Measurements from ENCODE around the gene IL1RAPL2. TPM values are rescaled to one million over a fixed set of nuclear protein-coding genes. Genes with fewer than 3 reads are reported as not detected.

Gene IL1RAPL2
- total and polyA plus RNA-seq, 2 donors (not counting 1 experiment from before 2014, with no cell fraction given): not detected

DNA sequence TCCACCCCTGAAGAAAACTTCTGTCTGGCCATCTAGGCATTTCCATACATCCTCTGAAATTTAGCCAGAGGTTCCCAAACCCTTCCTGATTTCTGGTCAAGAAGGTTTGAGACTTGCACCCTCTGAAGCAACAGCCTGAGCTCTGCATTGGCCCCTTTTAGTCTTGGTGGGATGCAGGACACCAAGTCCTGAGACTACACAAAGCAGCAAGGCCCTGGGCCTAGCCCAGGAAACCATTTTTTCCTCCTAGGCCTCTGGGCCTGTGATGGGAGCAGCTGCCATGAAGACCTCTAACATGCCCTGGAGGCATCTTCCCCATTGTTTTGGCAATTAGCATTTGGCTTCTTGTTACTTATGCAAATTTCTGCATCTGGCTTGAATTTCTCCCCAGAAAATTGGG is 196.6 kb downstream of the IL1RAPL2 start:
- Histone ChIP-seq H3K9me3 (ENCODE audit: control extremely low read depth in 1 of 3, control insufficient read depth in 2 of 3, insufficient read depth in 1 of 3, low read length in 2 of 3) (peaks cover 0 to 9% (median 3%) of the 10 kb centered on the region in 3 donors), H4K20me1 (ENCODE audit: control insufficient read depth, insufficient read depth, low read length, poor library complexity, severe bottlenecking) (no peaks in the 10 kb centered on the region), H3K27ac (ENCODE audit: low read length in 2 of 2) (no peak overlapping the region), H3K9ac (ENCODE audit: low read length) (no peak overlapping the region), H3K79me2 (ENCODE audit: control insufficient read depth, insufficient read depth, low read length) (no peaks in the 10 kb centered on the region), H3K27me3 (replicated peaks in 1 of 4; ENCODE audit: control extremely low read depth in 1 of 4, control insufficient read depth in 3 of 4, insufficient read depth in 4 of 4, low read length in 3 of 4) (no peaks in the 10 kb centered on the region), H3K36me3 (replicated peaks in 1 of 2; ENCODE audit: control extremely low read depth in 1 of 2, control insufficient read depth in 1 of 2, extremely low read depth in 1 of 2, insufficient read depth in 2 of 2, low read length in 1 of 2) (no peaks in the 10 kb centered on the region), H2AFZ (ENCODE audit: insufficient read depth, low read depth, low read length, poor library complexity, severe bottlenecking) (no peak overlapping the region), H3K4me3 (ENCODE audit: control extremely low read depth in 1 of 5, extremely low read depth in 1 of 5, insufficient read depth in 1 of 5, low read depth in 2 of 5, low read length in 4 of 5) (no peak overlapping the region), H3K4me2 (replicated peaks; ENCODE audit: low read depth, low read length, poor library complexity, severe bottlenecking) (no peak overlapping the region), H3K4me1 (ENCODE audit: control insufficient read depth in 2 of 2, insufficient read depth in 2 of 2, low read length in 2 of 2) (no peaks in the 10 kb centered on the region)
- ATAC-seq (ENCODE audit: low read depth) (no peak), DNase-seq (no peak)
- no peaks in the 10 kb centered on the region for H3K4me1 Mint-ChIP-seq
- H3K9me3 Mint-ChIP-seq (ENCODE audit: insufficient read depth): peaks cover 3% of the 10 kb centered on the region
- no peak overlapping the region for H3K4me3 Mint-ChIP-seq
- CTCF ChIA-PET: no interaction called here
- no peak overlapping the region for H3K27ac Mint-ChIP-seq
- POLR2A ChIA-PET: no interaction called here
- intact Hi-C loops (cut with micrococcal nuclease): no loop called here
- TF ChIP-seq, protein P1, sequence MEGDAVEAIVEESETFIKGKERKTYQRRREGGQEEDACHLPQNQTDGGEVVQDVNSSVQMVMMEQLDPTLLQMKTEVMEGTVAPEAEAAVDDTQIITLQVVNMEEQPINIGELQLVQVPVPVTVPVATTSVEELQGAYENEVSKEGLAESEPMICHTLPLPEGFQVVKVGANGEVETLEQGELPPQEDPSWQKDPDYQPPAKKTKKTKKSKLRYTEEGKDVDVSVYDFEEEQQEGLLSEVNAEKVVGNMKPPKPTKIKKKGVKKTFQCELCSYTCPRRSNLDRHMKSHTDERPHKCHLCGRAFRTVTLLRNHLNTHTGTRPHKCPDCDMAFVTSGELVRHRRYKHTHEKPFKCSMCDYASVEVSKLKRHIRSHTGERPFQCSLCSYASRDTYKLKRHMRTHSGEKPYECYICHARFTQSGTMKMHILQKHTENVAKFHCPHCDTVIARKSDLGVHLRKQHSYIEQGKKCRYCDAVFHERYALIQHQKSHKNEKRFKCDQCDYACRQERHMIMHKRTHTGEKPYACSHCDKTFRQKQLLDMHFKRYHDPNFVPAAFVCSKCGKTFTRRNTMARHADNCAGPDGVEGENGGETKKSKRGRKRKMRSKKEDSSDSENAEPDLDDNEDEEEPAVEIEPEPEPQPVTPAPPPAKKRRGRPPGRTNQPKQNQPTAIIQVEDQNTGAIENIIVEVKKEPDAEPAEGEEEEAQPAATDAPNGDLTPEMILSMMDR (IDR thresholded peaks at IDR 0.05): no peak
- no peak for TF ChIP-seq EZH2 (IDR thresholded peaks at IDR 0.05; ENCODE audit: borderline replicate concordance, insufficient read depth, low read depth, low read length, poor library complexity, severe bottlenecking)
- H3K27me3 Mint-ChIP-seq: no peaks in the 10 kb centered on the region

DNA sequence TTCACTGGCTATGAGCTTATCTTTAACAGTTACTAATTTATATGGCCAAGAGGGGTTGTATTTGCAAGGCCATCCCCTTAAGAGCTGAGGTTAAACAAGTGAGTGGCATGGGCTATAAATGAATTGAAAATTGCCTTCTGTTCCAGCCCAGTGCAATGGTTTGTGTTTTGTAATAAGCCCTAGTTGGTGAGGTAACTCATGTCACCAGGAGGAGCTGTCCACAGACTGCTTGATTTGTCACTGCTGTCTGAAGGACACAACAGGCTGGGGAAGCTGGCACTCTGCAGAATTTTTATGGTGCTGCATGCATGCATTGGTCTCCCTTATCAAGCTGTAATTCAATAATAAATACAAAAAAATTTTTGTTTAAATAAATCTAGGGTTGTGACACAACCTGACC is 223.8 kb downstream of the IL1RAPL2 start:
- Histone ChIP-seq H3K4me3 (ENCODE audit: control extremely low read depth in 1 of 5, extremely low read depth in 1 of 5, insufficient read depth in 1 of 5, low read depth in 2 of 5, low read length in 4 of 5) (no peak overlapping the region), H2AFZ (ENCODE audit: insufficient read depth, low read depth, low read length, poor library complexity, severe bottlenecking) (no peak overlapping the region), H3K4me2 (replicated peaks; ENCODE audit: low read depth, low read length, poor library complexity, severe bottlenecking) (no peak overlapping the region), H3K27ac (ENCODE audit: low read length in 2 of 2) (no peak overlapping the region), H4K20me1 (ENCODE audit: control insufficient read depth, insufficient read depth, low read length, poor library complexity, severe bottlenecking) (no peaks in the 10 kb centered on the region), H3K9me3 (ENCODE audit: control extremely low read depth in 1 of 3, control insufficient read depth in 2 of 3, insufficient read depth in 1 of 3, low read length in 2 of 3) (no peaks in the 10 kb centered on the region), H3K27me3 (replicated peaks in 1 of 4; ENCODE audit: control extremely low read depth in 1 of 4, control insufficient read depth in 3 of 4, insufficient read depth in 4 of 4, low read length in 3 of 4) (no peaks in the 10 kb centered on the region), H3K9ac (ENCODE audit: low read length) (no peak overlapping the region), H3K79me2 (ENCODE audit: control insufficient read depth, insufficient read depth, low read length) (no peaks in the 10 kb centered on the region), H3K36me3 (replicated peaks in 1 of 2; ENCODE audit: control extremely low read depth in 1 of 2, control insufficient read depth in 1 of 2, extremely low read depth in 1 of 2, insufficient read depth in 2 of 2, low read length in 1 of 2) (no peaks in the 10 kb centered on the region), H3K4me1 (ENCODE audit: control insufficient read depth in 2 of 2, insufficient read depth in 2 of 2, low read length in 2 of 2) (no peaks in the 10 kb centered on the region)
- intact Hi-C loops (cut with micrococcal nuclease): no loop called here
- Mint-ChIP-seq H3K27ac (no peak overlapping the region), H3K4me1 (no peaks in the 10 kb centered on the region), H3K27me3 (no peaks in the 10 kb centered on the region), H3K9me3 (ENCODE audit: insufficient read depth) (no peaks in the 10 kb centered on the region), H3K4me3 (no peak overlapping the region)
- TF ChIP-seq, protein P1 (IDR thresholded peaks at IDR 0.05): no peak
- TF ChIP-seq EZH2 (IDR thresholded peaks at IDR 0.05; ENCODE audit: borderline replicate concordance, insufficient read depth, low read depth, low read length, poor library complexity, severe bottlenecking): no peak
- ChIA-PET POLR2A (no interaction called here), CTCF (no interaction called here)
- ATAC-seq (ENCODE audit: low read depth) (no peak), DNase-seq (no peak)

All from B cell (primary cell).